Neural cell (in vitro differentiated cells): ENCODE results near the gene GALR2.

Experiments used
- TAF1 ChIP-seq: IDR thresholded peaks from 2 replicates; pipeline ENCODE4 v1.6.1; 2012; ENCODE audit warnings: low read depth
- TF ChIP-seq, protein P1 (sequence below): fragments of 450-650 bp; IDR thresholded peaks from 2 replicates; pipeline ENCODE4 v1.5.1; 2014; ENCODE audit warnings: antibody characterized with exemption, mild to moderate bottlenecking, moderate library complexity; ENCODE audit not compliant: poor library complexity, severe bottlenecking

- TF ChIP-seq, protein P1, sequence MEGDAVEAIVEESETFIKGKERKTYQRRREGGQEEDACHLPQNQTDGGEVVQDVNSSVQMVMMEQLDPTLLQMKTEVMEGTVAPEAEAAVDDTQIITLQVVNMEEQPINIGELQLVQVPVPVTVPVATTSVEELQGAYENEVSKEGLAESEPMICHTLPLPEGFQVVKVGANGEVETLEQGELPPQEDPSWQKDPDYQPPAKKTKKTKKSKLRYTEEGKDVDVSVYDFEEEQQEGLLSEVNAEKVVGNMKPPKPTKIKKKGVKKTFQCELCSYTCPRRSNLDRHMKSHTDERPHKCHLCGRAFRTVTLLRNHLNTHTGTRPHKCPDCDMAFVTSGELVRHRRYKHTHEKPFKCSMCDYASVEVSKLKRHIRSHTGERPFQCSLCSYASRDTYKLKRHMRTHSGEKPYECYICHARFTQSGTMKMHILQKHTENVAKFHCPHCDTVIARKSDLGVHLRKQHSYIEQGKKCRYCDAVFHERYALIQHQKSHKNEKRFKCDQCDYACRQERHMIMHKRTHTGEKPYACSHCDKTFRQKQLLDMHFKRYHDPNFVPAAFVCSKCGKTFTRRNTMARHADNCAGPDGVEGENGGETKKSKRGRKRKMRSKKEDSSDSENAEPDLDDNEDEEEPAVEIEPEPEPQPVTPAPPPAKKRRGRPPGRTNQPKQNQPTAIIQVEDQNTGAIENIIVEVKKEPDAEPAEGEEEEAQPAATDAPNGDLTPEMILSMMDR = no peak
- no peak for TF ChIP-seq TAF1
These were observed 23.0 kb upstream of the GALR2 start for GRCh38 chr17:76051561-76051960.
